ENCODE results near the gene PIP5K1C. TPM values are rescaled to one million over a fixed set of nuclear protein-coding genes. Genes with fewer than 3 reads are reported as not detected.

Gene PIP5K1C
- total RNA-seq, 3 donors from 2014 or later, result 14.6 to 15.7 (median 15.7) TPM

- H3K27me3 ChIP-seq, result no peaks in the 10 kb centered on the region
- H3K27ac ChIP-seq, result no peak overlapping the region
- TF ChIP-seq POLR2AphosphoS5 (IDR thresholded peaks at IDR 0.05) (no peak), POLR2A (IDR thresholded peaks at IDR 0.05) (no peak)
- TF ChIP-seq, protein P1, sequence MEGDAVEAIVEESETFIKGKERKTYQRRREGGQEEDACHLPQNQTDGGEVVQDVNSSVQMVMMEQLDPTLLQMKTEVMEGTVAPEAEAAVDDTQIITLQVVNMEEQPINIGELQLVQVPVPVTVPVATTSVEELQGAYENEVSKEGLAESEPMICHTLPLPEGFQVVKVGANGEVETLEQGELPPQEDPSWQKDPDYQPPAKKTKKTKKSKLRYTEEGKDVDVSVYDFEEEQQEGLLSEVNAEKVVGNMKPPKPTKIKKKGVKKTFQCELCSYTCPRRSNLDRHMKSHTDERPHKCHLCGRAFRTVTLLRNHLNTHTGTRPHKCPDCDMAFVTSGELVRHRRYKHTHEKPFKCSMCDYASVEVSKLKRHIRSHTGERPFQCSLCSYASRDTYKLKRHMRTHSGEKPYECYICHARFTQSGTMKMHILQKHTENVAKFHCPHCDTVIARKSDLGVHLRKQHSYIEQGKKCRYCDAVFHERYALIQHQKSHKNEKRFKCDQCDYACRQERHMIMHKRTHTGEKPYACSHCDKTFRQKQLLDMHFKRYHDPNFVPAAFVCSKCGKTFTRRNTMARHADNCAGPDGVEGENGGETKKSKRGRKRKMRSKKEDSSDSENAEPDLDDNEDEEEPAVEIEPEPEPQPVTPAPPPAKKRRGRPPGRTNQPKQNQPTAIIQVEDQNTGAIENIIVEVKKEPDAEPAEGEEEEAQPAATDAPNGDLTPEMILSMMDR (IDR thresholded peaks at IDR 0.05), result no peak
- H3K4me3 ChIP-seq, result no peak overlapping the region
- H3K36me3 ChIP-seq, result no peaks in the 10 kb centered on the region
- H3K9me3 ChIP-seq, result no peaks in the 10 kb centered on the region
- DNase-seq (ENCODE audit: low spot score in 2 of 2), result no peak
- intact Hi-C loops (cut with DNase I; ENCODE audit: low total_unique reads), result no loop called here
- peaks cover 0 to 4% of the 10 kb centered on the region in 2 donors for H3K4me1 ChIP-seq
These were observed 80.0 kb downstream of the PIP5K1C start for GRCh38 chr19:3620145-3620816.

DNA sequence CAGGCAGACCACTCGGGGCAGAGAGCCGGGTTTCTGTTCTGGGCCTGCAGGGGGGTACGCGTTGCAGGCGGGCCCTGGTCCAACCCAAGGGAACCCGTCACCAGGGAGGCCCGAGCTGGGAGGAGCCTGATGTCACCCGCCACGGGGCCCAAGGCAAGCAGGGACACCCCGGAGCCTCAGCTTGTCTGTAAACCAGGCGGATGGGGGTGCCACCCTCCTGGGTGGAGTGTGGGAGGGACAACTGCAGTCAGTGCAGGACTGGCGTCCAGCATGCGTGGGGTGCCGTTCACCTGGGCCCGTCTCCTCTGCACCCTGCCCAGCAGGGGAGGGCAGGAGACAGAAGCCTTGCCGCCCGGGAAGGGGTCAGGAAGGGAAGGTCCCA lies 80.6 kb downstream of the PIP5K1C start:
- Histone ChIP-seq H3K27me3 (no peaks in the 10 kb centered on the region), H3K27ac (no peak overlapping the region), H3K4me1 (no peaks in the 10 kb centered on the region), H3K4me3 (no peak overlapping the region), H3K9me3 (no peaks in the 10 kb centered on the region), H3K36me3 (no peaks in the 10 kb centered on the region)
- DNase-seq (ENCODE audit: low spot score in 2 of 2), result no peak
- intact Hi-C loops (cut with DNase I; ENCODE audit: low total_unique reads), result loop anchor here (5.0 kb wide), 1 partner anchor 72 kb away; no protein-coding TSS in a partner anchor
- no peak for TF ChIP-seq POLR2AphosphoS5 (IDR thresholded peaks at IDR 0.05)
- TF ChIP-seq, protein P1 (IDR thresholded peaks at IDR 0.05), result no peak
- no peak for TF ChIP-seq POLR2A (IDR thresholded peaks at IDR 0.05)

DNA sequence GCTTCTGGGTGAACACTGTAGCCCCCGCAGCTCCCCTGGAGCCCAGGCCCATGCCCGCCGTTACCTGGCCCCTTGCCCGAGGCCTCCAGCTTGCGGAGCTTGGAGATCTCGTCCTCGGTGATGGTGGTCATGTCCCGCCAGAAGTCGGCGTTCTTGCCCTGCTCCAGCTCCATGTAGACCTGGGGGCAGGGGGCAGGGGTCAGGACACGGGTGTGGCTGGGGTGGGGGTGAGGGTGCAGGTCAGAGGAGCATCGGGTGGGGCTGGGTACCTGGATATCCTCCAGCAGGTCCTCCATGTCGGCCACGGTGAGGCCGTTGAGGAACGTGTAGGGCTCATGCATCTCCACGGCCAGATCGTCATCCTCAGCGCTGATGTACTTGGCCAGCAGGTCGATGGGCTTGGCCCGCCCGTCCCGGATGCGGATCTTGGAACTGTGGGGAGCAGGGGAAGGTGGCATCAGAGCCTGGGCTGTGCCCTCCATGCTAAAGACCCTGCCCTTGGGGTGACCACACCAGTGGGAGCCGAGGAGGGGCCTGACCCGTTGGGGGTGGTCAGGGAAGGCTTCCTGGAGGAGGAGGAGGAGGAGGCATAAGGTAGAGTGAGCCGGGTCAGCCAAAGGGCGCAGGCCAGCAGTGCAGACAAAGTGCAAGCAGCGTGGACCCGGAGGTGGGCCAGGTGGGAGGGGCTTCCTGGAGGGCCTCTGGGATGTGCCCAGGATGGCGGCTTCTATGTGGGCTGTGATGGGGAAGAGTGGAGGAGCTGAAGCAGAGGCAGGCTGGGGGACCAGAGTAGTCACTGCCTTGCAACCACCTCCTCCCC lies 81.2 kb downstream of the PIP5K1C start:
- Histone ChIP-seq H3K4me1 (no peaks in the 10 kb centered on the region), H3K27ac (no peak overlapping the region), H3K4me3 (no peak overlapping the region), H3K9me3 (no peaks in the 10 kb centered on the region), H3K36me3 (no peaks in the 10 kb centered on the region), H3K27me3 (no peaks in the 10 kb centered on the region)
- intact Hi-C loops (cut with DNase I; ENCODE audit: low total_unique reads), result loop anchor here (5.0 kb wide), 1 partner anchor 72 kb away; no protein-coding TSS in a partner anchor
- TF ChIP-seq, protein P1 (IDR thresholded peaks at IDR 0.05), result no peak
- TF ChIP-seq POLR2A (IDR thresholded peaks at IDR 0.05) (no peak), POLR2AphosphoS5 (IDR thresholded peaks at IDR 0.05) (no peak)
- DNase-seq (ENCODE audit: low spot score in 2 of 2), result no peak

DNA sequence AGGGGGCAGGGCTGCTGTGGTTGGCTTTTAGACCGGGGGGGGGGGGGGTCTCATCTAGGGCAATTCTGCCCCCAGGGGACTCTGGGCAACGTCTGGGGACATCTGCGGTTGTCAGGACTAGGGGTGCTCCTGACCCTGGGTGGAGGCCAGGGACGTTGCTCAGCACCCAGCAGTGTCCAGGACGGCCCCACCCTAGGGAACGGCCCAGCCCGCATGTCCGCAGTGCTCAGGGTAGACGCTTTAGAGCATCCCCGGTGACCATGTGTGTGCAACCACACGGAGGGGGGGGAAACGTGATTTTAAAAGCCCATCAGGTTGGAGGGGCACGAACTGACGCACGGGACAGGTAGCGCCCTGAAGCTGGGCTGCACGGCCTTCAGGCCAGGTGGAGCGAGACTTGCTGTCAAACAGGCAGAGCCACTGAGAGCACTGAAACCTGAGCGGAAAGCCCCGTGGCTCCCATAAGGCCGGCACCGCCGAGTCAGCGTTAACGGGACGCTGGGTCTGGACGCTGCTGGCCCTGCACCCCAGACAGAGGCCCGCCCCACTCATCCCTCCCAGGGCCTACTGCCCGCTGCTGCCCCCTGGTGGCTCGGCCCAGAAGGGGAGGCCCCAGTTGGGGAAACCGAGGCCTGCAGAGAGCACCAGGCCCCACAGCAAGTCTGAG lies 82.0 kb downstream of the PIP5K1C start:
- H3K4me1 ChIP-seq, result no peaks in the 10 kb centered on the region
- intact Hi-C loops (cut with DNase I; ENCODE audit: low total_unique reads), result loop anchor here (5.0 kb wide), 1 partner anchor 71 kb away; no protein-coding TSS in a partner anchor
- no peaks in the 10 kb centered on the region for H3K9me3 ChIP-seq
- no peak for TF ChIP-seq POLR2A (IDR thresholded peaks at IDR 0.05)
- TF ChIP-seq, protein P1 (IDR thresholded peaks at IDR 0.05), result peak; percentile 82 to 93 (median 84)
- H3K4me3 ChIP-seq, result peak overlapping the region in 1 of 3 donors; percentile 39
- H3K36me3 ChIP-seq, result peaks cover 4% of the 10 kb centered on the region
- H3K27ac ChIP-seq, result no peak overlapping the region
- no peaks in the 10 kb centered on the region for H3K27me3 ChIP-seq
- DNase-seq (ENCODE audit: low spot score in 2 of 2), result no peak

Data from breast epithelium (tissue), 4 donors.